ENCODE results near the gene PTGFRN. TPM values are rescaled to one million over a fixed set of nuclear protein-coding genes. Genes with fewer than 3 reads are reported as not detected.

Gene PTGFRN
- total RNA-seq, 1 donor, result 40.2 TPM

DNA sequence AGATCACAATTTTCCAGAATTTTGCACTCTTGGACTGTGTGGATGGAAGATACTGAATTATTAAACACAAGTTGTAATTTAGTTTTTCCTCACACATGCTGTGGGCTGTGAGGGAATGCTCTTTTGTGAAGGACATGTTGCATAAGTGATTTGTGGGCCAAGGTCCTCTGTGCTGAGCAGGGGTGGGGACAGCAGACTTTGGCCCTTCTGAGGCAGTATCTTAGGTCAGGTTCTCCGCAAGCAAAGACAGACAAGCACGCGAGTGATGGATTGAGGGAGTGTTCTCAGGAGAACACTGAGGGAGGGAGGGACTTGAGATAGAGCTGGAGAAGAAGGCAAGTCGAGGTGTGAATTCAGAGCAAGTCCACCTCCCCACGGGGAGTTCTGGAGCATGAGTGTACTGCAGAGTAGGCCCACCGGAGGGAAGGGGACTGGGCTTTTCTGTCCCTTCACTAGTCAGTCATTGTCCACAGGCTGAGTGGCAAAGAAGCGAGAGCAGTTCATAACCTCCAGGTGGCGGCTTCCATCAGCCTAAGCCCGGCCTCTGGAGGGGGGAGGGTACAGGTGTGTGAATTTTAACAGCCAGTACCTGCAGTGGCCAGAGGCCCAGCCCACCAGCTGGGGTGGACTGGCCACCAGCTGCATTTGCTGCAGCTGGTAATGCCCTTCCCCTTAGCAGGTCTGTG lies 72.7 kb downstream of the PTGFRN start:
- no peak overlapping the region for H3K4me3 ChIP-seq (ENCODE audit: insufficient read depth, low read length)
- no peaks in the 10 kb centered on the region for H3K4me1 ChIP-seq (ENCODE audit: insufficient read depth, low read length)
- no peaks in the 10 kb centered on the region for H3K9me3 ChIP-seq (ENCODE audit: low read depth, low read length)
- no peaks in the 10 kb centered on the region for H4K20me1 ChIP-seq (ENCODE audit: insufficient read depth, low read length)
- TF ChIP-seq, protein P1, sequence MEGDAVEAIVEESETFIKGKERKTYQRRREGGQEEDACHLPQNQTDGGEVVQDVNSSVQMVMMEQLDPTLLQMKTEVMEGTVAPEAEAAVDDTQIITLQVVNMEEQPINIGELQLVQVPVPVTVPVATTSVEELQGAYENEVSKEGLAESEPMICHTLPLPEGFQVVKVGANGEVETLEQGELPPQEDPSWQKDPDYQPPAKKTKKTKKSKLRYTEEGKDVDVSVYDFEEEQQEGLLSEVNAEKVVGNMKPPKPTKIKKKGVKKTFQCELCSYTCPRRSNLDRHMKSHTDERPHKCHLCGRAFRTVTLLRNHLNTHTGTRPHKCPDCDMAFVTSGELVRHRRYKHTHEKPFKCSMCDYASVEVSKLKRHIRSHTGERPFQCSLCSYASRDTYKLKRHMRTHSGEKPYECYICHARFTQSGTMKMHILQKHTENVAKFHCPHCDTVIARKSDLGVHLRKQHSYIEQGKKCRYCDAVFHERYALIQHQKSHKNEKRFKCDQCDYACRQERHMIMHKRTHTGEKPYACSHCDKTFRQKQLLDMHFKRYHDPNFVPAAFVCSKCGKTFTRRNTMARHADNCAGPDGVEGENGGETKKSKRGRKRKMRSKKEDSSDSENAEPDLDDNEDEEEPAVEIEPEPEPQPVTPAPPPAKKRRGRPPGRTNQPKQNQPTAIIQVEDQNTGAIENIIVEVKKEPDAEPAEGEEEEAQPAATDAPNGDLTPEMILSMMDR (IDR thresholded peaks at IDR 0.05; ENCODE audit: extremely low read depth, low read depth, low read length), result no peak
- no peaks in the 10 kb centered on the region for H3K79me2 ChIP-seq (ENCODE audit: insufficient read depth, low read length)
- no peaks in the 10 kb centered on the region for H3K27me3 ChIP-seq (ENCODE audit: insufficient read depth, low read length)
- no peaks in the 10 kb centered on the region for H3K36me3 ChIP-seq (ENCODE audit: insufficient read depth, low read length)
- H3K4me2 ChIP-seq (ENCODE audit: insufficient read depth, low read length), result no peak overlapping the region
- no peak overlapping the region for H3K27ac ChIP-seq (ENCODE audit: low read depth, low read length)
- DNase-seq (ENCODE audit: insufficient read length, low spot score, missing footprints), result no peak
- H2AFZ ChIP-seq (ENCODE audit: low read length), result no peak overlapping the region

DNA sequence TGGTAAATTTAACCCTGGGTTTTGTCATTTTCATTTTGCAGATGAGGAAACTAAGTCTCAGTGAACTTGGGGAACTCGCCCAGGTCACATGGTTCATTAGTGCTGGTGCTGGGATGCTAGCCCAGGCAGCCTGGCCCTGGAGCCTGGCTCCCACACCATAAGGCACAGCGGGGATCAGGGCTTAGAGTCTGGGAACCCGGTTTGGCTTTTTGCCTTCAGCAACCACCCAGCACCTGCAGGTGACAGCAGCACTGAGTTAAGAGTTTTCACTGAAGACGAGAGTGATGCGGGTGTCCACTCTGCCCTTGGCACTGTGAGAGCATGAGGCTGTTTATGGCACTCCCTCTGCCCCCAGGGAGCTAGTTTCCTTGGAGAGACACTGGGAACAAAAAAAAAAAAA lies 73.4 kb downstream of the PTGFRN start:
- Histone ChIP-seq H3K4me1 (ENCODE audit: insufficient read depth, low read length) (peaks cover under 1% of the 10 kb centered on the region), H3K4me2 (ENCODE audit: insufficient read depth, low read length) (no peak overlapping the region), H3K9me3 (ENCODE audit: low read depth, low read length) (no peaks in the 10 kb centered on the region), H4K20me1 (ENCODE audit: insufficient read depth, low read length) (no peaks in the 10 kb centered on the region), H3K79me2 (ENCODE audit: insufficient read depth, low read length) (no peaks in the 10 kb centered on the region), H3K36me3 (ENCODE audit: insufficient read depth, low read length) (no peaks in the 10 kb centered on the region), H3K27me3 (ENCODE audit: insufficient read depth, low read length) (no peaks in the 10 kb centered on the region), H3K27ac (ENCODE audit: low read depth, low read length) (no peak overlapping the region), H3K4me3 (ENCODE audit: insufficient read depth, low read length) (no peak overlapping the region), H2AFZ (ENCODE audit: low read length) (no peak overlapping the region)
- TF ChIP-seq, protein P1 (IDR thresholded peaks at IDR 0.05; ENCODE audit: extremely low read depth, low read depth, low read length), result no peak
- no peak for DNase-seq (ENCODE audit: insufficient read length, low spot score, missing footprints)

DNA sequence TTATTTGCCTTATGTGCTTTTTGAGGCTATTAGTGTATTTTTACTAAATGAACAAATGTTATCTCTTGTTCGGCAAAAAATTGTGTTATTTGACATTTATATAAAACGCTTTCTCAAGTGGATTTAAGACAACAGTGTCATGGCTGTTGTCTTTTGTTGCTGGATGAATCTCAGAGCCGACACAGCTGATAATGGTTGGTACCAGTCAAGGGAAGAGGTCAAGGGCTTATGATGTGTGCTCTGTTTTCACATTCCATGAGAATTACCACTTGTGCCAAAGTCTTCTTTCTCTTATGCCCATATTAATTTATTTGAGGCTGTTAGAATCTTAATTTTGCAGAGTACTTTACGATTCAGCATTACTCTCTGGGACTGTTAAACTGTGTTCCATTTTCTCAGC lies 74.0 kb downstream of the PTGFRN start:
- H3K36me3 ChIP-seq (ENCODE audit: insufficient read depth, low read length), result no peaks in the 10 kb centered on the region
- H3K79me2 ChIP-seq (ENCODE audit: insufficient read depth, low read length), result no peaks in the 10 kb centered on the region
- no peaks in the 10 kb centered on the region for H3K27me3 ChIP-seq (ENCODE audit: insufficient read depth, low read length)
- DNase-seq (ENCODE audit: insufficient read length, low spot score, missing footprints), result no peak
- TF ChIP-seq, protein P1 (IDR thresholded peaks at IDR 0.05; ENCODE audit: extremely low read depth, low read depth, low read length), result no peak
- no peak overlapping the region for H3K27ac ChIP-seq (ENCODE audit: low read depth, low read length)
- no peak overlapping the region for H3K4me3 ChIP-seq (ENCODE audit: insufficient read depth, low read length)
- H2AFZ ChIP-seq (ENCODE audit: low read length), result no peak overlapping the region
- peaks cover 6% of the 10 kb centered on the region for H3K4me1 ChIP-seq (ENCODE audit: insufficient read depth, low read length)
- no peaks in the 10 kb centered on the region for H4K20me1 ChIP-seq (ENCODE audit: insufficient read depth, low read length)
- H3K4me2 ChIP-seq (ENCODE audit: insufficient read depth, low read length), result no peak overlapping the region
- no peaks in the 10 kb centered on the region for H3K9me3 ChIP-seq (ENCODE audit: low read depth, low read length)

DNA sequence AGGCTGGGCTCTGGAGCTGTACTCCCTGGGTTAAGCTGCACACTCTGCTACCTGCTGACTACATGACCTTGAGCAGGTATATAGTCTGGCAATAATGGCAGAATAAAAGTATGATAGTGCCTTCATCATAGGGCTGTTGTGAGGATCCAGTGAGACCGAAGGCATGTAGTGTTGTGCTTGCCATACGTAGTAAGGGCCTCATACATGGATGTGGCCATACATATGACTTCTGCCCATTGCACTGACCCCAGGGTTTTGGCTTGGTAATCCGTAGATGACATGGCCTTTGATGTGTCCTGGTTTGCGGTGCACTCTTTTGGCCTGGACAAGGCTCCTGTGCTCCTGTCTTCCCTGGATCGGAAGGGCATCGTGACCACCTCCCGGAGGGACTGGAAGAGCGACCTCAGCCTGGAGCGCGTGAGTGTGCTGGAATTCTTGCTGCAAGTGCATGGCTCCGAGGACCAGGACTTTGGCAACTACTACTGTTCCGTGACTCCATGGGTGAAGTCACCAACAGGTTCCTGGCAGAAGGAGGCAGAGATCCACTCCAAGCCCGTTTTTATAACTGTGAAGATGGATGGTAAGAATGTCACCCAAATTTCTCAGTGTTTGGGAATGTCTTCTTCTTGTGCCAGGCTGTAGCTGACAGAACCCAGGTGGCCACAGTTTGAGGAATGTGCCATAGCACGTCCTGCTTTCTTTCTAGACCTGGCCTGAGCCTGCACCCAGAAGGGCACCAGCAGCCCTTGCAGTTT lies 74.9 kb downstream of the PTGFRN start:
- DNase-seq (ENCODE audit: insufficient read length, low spot score, missing footprints), result no peak

More for the DNA sequence above, 74.9 kb downstream of the PTGFRN start:
- H2AFZ ChIP-seq (ENCODE audit: low read length), result no peak overlapping the region
- H3K79me2 ChIP-seq (ENCODE audit: insufficient read depth, low read length), result no peaks in the 10 kb centered on the region
- H3K27ac ChIP-seq (ENCODE audit: low read depth, low read length), result no peak overlapping the region
- H3K27me3 ChIP-seq (ENCODE audit: insufficient read depth, low read length), result no peaks in the 10 kb centered on the region
- H3K4me1 ChIP-seq (ENCODE audit: insufficient read depth, low read length), result peaks cover 9% of the 10 kb centered on the region
- no peak overlapping the region for H3K4me2 ChIP-seq (ENCODE audit: insufficient read depth, low read length)
- TF ChIP-seq, protein P1 (IDR thresholded peaks at IDR 0.05; ENCODE audit: extremely low read depth, low read depth, low read length), result no peak
- H4K20me1 ChIP-seq (ENCODE audit: insufficient read depth, low read length), result no peaks in the 10 kb centered on the region
- no peak overlapping the region for H3K4me3 ChIP-seq (ENCODE audit: insufficient read depth, low read length)
- H3K9me3 ChIP-seq (ENCODE audit: low read depth, low read length), result no peaks in the 10 kb centered on the region
- no peaks in the 10 kb centered on the region for H3K36me3 ChIP-seq (ENCODE audit: insufficient read depth, low read length)

Measured in osteoblast (primary cell).